Skeletal muscle cell (primary cell): ENCODE results near the gene HSPD1.

Source experiments
- DNase-seq: peaks from one replicate; pipeline ENCODE4 v3.0.0-alpha.2; 2010; ENCODE audit warnings: low read depth
- H3K4me3 ChIP-seq: 2 replicates; pipeline ENCODE4 v1.5.1; 2011; ENCODE audit warnings: low read depth, mild to moderate bottlenecking, control low read depth, low read length, moderate library complexity

Gene HSPD1

DNA sequence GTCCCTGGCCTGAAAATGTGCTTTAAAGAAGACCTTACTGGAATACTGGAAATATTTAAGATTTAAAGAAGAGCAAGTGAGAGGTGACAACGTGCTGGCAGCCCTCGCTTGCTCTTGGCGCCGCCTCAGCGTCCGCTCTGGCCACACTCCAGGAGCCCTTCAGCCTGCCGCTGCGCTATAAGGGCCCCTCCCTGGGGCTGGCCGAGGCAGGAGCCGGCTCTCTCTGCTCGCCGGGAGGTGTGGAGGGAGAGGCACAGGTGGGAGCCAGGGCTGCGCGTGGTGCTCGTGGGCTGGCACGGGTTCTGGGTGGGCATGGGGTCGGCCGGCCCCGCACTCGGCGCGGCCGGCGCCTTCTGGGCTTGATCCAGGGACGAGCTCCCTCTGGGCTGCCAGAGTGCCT, 49.2 kb downstream of the HSPD1 start:
- no peak for DNase-seq
- no peak overlapping the region for H3K4me3 ChIP-seq

DNA sequence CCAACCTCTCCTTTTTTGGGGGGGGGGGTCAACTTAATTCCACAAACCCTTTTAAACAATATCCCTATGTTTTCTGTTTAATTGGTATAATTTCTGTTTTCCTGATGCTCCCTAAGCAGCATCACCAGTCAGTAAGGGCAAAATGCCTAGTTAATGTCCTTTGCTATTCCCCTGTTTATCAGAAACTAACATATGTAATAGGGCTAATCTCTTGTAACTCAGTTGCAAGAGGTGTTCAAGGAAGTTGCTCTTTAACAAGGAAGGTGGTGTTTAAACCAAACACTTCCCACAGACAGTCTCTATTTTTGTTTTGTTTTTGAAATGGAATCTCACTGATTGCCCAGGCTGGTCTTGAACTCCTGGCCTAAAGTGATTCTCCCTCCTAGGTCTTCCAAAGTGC, 52.8 kb downstream of the HSPD1 start:
- DNase-seq = no peak
- no peak overlapping the region for H3K4me3 ChIP-seq

GRCh38 chr2:197445746-197446145, 53.9 kb downstream of the HSPD1 start:
- DNase-seq = peak; percentile 10

DNA sequence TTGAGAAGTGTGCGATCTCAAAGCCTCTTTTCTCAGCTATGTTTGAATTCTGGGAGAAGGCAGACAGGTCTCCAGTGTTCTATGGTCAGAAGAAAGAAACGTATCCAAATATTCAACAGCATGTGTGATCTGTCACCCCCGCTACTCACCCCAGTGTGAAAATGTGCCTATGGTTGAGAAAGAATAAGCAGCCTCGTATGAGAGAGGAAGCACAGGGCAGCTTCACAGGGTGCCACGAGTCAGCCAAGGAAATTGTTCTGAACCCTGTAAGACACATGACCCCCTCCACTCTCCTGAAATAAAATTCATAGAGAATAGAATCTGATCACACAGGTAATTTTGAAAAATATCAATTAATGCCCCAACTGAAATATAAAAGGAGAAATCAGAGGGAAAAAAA, 56.8 kb downstream of the HSPD1 start:
- DNase-seq = no peak
- H3K4me3 ChIP-seq = no peak overlapping the region

More at GRCh38 chr2:197445746-197446145, 53.9 kb downstream of the HSPD1 start:
- H3K4me3 ChIP-seq = no peak overlapping the region

- no peak for DNase-seq
- H3K4me3 ChIP-seq = no peak overlapping the region
Observed at GRCh38 chr2:197437380-197437779, 62.3 kb downstream of the HSPD1 start.
